Skeletal muscle tissue (tissue), 4 donors: Measurements from ENCODE around the gene ZMYND19. TPM values are rescaled to one million over a fixed set of nuclear protein-coding genes. Genes with fewer than 3 reads are reported as not detected.
"Not testable (repeated sequence)": the region's sequence is repeated elsewhere in the genome, so short reads cannot be mapped to it uniquely, and the experiment has no call there.

ENCODE experiments used
- H3K27ac ChIP-seq: one replicate; pipeline ENCODE4 v1.7.0; 2013; ENCODE audit warnings: mild to moderate bottlenecking, low read depth, low read length, inconsistent platforms
- H3K27me3 ChIP-seq, 3 donors: one replicate each; pipeline ENCODE4 v1.7.0; 2013; ENCODE audit warnings: low read length in 3 of 3; ENCODE audit not compliant: control insufficient read depth in 3 of 3, insufficient read depth in 3 of 3
- H3K36me3 ChIP-seq, 3 donors: one replicate each; pipeline ENCODE4 v1.7.0; 2013; ENCODE audit warnings: low read length in 3 of 3; ENCODE audit not compliant: control insufficient read depth in 3 of 3, insufficient read depth in 3 of 3
- H3K4me1 ChIP-seq, 3 donors: one replicate each; pipeline ENCODE4 v1.7.0; 2013; ENCODE audit warnings: low read length in 3 of 3, mild to moderate bottlenecking in 3 of 3; ENCODE audit not compliant: control insufficient read depth in 3 of 3, insufficient read depth in 3 of 3
- H3K4me3 ChIP-seq, 3 donors: one replicate each; pipeline ENCODE4 v1.7.0; 2013; ENCODE audit warnings: low read length in 3 of 3
- H3K9ac ChIP-seq, 3 donors: one replicate each; pipeline ENCODE4 v1.7.0; 2013; ENCODE audit warnings: low read length in 3 of 3, mild to moderate bottlenecking in 3 of 3, moderate library complexity in 2 of 3, low read depth in 1 of 3
- H3K9me3 ChIP-seq, 3 donors: one replicate each; pipeline ENCODE4 v1.7.0; 2013; ENCODE audit warnings: low read length in 3 of 3; ENCODE audit not compliant: control insufficient read depth in 3 of 3
- total RNA-seq: library from RNA; depleted of rRNA; stranded (reverse); fragments of >200 nt; gene quantifications from one replicate; pipeline ENCODE4 v1.2.3, GENCODE V29; 2014
- donor health status: Osteomylitis.

ZMYND19 gene
- total RNA-seq, 1 donor from 2014 or later: 13.0 TPM

GRCh38 chr9:137606005-137606621 lies 15.8 kb upstream of the ZMYND19 start:
- H3K4me3 ChIP-seq: peak overlapping the region; percentile 59 to 79 (median 76)
- no peaks in the 10 kb centered on the region for H3K9me3 ChIP-seq
- peaks cover 13 to 29% (median 19%) of the 10 kb centered on the region in 3 donors for H3K4me1 ChIP-seq
- H3K9ac ChIP-seq: peak overlapping the region; percentile 54 to 87 (median 70)
- peak overlapping the region; percentile 36 for H3K27ac ChIP-seq
- peaks cover 0 to 3% (median 0%) of the 10 kb centered on the region in 3 donors for H3K36me3 ChIP-seq
- H3K27me3 ChIP-seq: no peaks in the 10 kb centered on the region

- Histone ChIP-seq H3K27ac (peak within 1 kb of the TSS; percentile 36), H3K4me3 (peak within 1 kb of the TSS; percentile 59 to 79 (median 76)), H3K4me1 (peaks cover 13 to 25% (median 19%) of the 10 kb centered on the region in 3 donors), H3K36me3 (peaks cover 0 to 3% (median 0%) of the 10 kb centered on the region in 3 donors), H3K27me3 (no peaks in the 10 kb centered on the region), H3K9me3 (no peaks in the 10 kb centered on the region), H3K9ac (peak within 1 kb of the TSS; percentile 54 to 87 (median 70))
Observed at GRCh38 chr9:137605121-137606004, 15.1 kb upstream of the ZMYND19 start, which contains the start of gene ARRDC1. Gene ARRDC1, plus strand, starts transcription at chr9:137605686. Its CDS starts 32 bp downstream, at chr9:137605718.

- Histone ChIP-seq H3K9me3 (no peaks in the 10 kb centered on the region), H3K27me3 (no peaks in the 10 kb centered on the region), H3K9ac (peak overlapping the region in 1 of 3 donors; percentile 33), H3K4me1 (peaks cover 13 to 25% (median 19%) of the 10 kb centered on the region in 3 donors), H3K36me3 (peaks cover 0 to 3% (median 0%) of the 10 kb centered on the region in 3 donors), H3K27ac (no peak overlapping the region), H3K4me3 (no peak overlapping the region)
Observed at GRCh38 chr9:137604345-137605086, 14.2 kb upstream of the ZMYND19 start.

- peaks cover 0 to 3% (median 0%) of the 10 kb centered on the region in 3 donors for H3K36me3 ChIP-seq
- no peak overlapping the region for H3K4me3 ChIP-seq
- H3K9ac ChIP-seq: peak overlapping the region in 1 of 3 donors; percentile 33
- H3K27me3 ChIP-seq: no peaks in the 10 kb centered on the region
- peaks cover 13 to 25% (median 19%) of the 10 kb centered on the region in 3 donors for H3K4me1 ChIP-seq
- H3K27ac ChIP-seq: no peak overlapping the region
- no peaks in the 10 kb centered on the region for H3K9me3 ChIP-seq
Observed at GRCh38 chr9:137603879-137604278, 13.6 kb upstream of the ZMYND19 start.

GRCh38 chr9:137602661-137603060 lies 12.3 kb upstream of the ZMYND19 start:
- Histone ChIP-seq H3K9me3 (no peaks in the 10 kb centered on the region), H3K9ac (no peak overlapping the region), H3K27me3 (no peaks in the 10 kb centered on the region), H3K27ac (no peak overlapping the region), H3K36me3 (no peaks in the 10 kb centered on the region), H3K4me1 (peaks cover 13 to 19% (median 19%) of the 10 kb centered on the region in 3 donors), H3K4me3 (no peak overlapping the region)

- H3K4me3 ChIP-seq: no peak overlapping the region
- no peak overlapping the region for H3K9ac ChIP-seq
- H3K9me3 ChIP-seq: no peaks in the 10 kb centered on the region
- peaks cover 0 to 3% (median 0%) of the 10 kb centered on the region in 3 donors for H3K4me1 ChIP-seq
- H3K36me3 ChIP-seq: no peaks in the 10 kb centered on the region
- no peaks in the 10 kb centered on the region for H3K27me3 ChIP-seq
- H3K27ac ChIP-seq: no peak overlapping the region
Observed at GRCh38 chr9:137598943-137599342, 8.6 kb upstream of the ZMYND19 start.

GRCh38 chr9:137596577-137596976 lies 6.3 kb upstream of the ZMYND19 start:
- not testable (repeated sequence) for H3K4me1 ChIP-seq, H3K4me3 ChIP-seq, H3K9me3 ChIP-seq, H3K27me3 ChIP-seq, H3K27ac ChIP-seq, H3K36me3 ChIP-seq, H3K9ac ChIP-seq

GRCh38 chr9:137593176-137593575 lies 2.9 kb upstream of the ZMYND19 start:
- Histone ChIP-seq H3K4me3 (no peak overlapping the region), H3K36me3 (peaks cover 2 to 4% (median 3%) of the 10 kb centered on the region in 3 donors), H3K9me3 (no peaks in the 10 kb centered on the region), H3K4me1 (peaks cover 12 to 21% (median 17%) of the 10 kb centered on the region in 3 donors), H3K9ac (no peak overlapping the region), H3K27ac (no peak overlapping the region), H3K27me3 (no peaks in the 10 kb centered on the region)

GRCh38 chr9:137592767-137593166 lies 2.5 kb upstream of the ZMYND19 start:
- Histone ChIP-seq H3K4me1 (peaks cover 12 to 23% (median 17%) of the 10 kb centered on the region in 3 donors), H3K36me3 (peaks cover 6 to 7% (median 7%) of the 10 kb centered on the region in 3 donors), H3K9ac (no peak overlapping the region), H3K27ac (no peak overlapping the region), H3K9me3 (no peaks in the 10 kb centered on the region), H3K27me3 (no peaks in the 10 kb centered on the region), H3K4me3 (no peak overlapping the region)
